IMR-90 (cell line): ENCODE measurements around the gene ZNF202. TPM values are rescaled to one million over a fixed set of nuclear protein-coding genes. Genes with fewer than 3 reads are reported as not detected.

Experiments
- ATAC-seq: fragments of 200-7000 bp; cut with Tn5 transposase; 2 replicates; pipeline ENCODE4 v1.9.1; 2020; ENCODE audit warnings: low read depth, mild to moderate bottlenecking, moderate library complexity
- BruUV-seq: library from RNA; stranded (reverse); fragments of 400-500 nt; replicated peaks from 2 replicates; lab custom pipeline; 2021; lab: Mats Ljungman, UMichigan
- CTCF ChIA-PET: fragments of 300-600 bp; formaldehyde crosslinking; extraction: SDS; loops from one replicate; lab custom pipeline; 2021; ENCODE audit warnings: antibody characterized with exemption; lab: Yijun Ruan, JAX
- POLR2A ChIA-PET: fragments of 300-600 bp; sonication (Branson Sonifier 250); formaldehyde crosslinking; loops from one replicate; lab custom pipeline; 2022; ENCODE audit warnings: antibody characterized with exemption; ENCODE audit not compliant: unreplicated experiment; lab: Charles Lee
- DNase-seq: peaks from one replicate; pipeline ENCODE4 v3.0.0; 2013
- H2AFZ ChIP-seq: replicated peaks from 2 replicates; pipeline ENCODE3; 2013; ENCODE audit warnings: low read length, mild to moderate bottlenecking; ENCODE audit not compliant: poor library complexity
- H2AK5ac ChIP-seq: 2 replicates; pipeline ENCODE4 v1.6.1; 2013; ENCODE audit warnings: low read depth, low read length, inconsistent platforms
- H2AK9ac ChIP-seq: replicated peaks from 2 replicates; pipeline ENCODE3; 2013; ENCODE audit warnings: mild to moderate bottlenecking, low read depth, low read length, moderate library complexity; ENCODE audit not compliant: poor library complexity
- H2BK120ac ChIP-seq: 2 replicates; pipeline ENCODE4 v1.6.1; 2013; ENCODE audit warnings: low read depth, low read length, inconsistent platforms
- H2BK15ac ChIP-seq: 3 replicates; pipeline ENCODE4 v1.6.1; 2013; ENCODE audit warnings: low read depth, low read length, inconsistent platforms
- H2BK20ac ChIP-seq: 2 replicates; pipeline ENCODE4 v1.6.1; 2013; ENCODE audit warnings: low read depth, mild to moderate bottlenecking, inconsistent platforms, low read length, moderate library complexity
- H2BK5ac ChIP-seq: 2 replicates; pipeline ENCODE4 v1.6.1; 2013; ENCODE audit warnings: mild to moderate bottlenecking, low read depth, low read length, inconsistent platforms; ENCODE audit not compliant: poor library complexity, severe bottlenecking
- H3K14ac ChIP-seq: replicated peaks from 2 replicates; pipeline ENCODE4 v1.6.1; 2013; ENCODE audit warnings: low read depth, low read length, inconsistent platforms
- H3K18ac ChIP-seq: 2 replicates; pipeline ENCODE4 v1.6.1; 2013; ENCODE audit warnings: low read depth, low read length, control low read depth
- H3K23ac ChIP-seq: 2 replicates; pipeline ENCODE4 v1.6.1; 2013; ENCODE audit warnings: low read depth, low read length, inconsistent platforms
- H3K27ac ChIP-seq: 2 replicates; pipeline ENCODE4 v1.5.1; 2013; ENCODE audit warnings: mild to moderate bottlenecking, control low read depth, low read length; ENCODE audit not compliant: insufficient read depth
- H3K27me3 ChIP-seq: 2 replicates; pipeline ENCODE4 v1.6.1; 2013; ENCODE audit warnings: low read length; ENCODE audit not compliant: control insufficient read depth, insufficient read depth
- H3K36me3 ChIP-seq: 2 replicates; pipeline ENCODE4 v1.6.1; 2013; ENCODE audit warnings: low read length, mixed read lengths; ENCODE audit not compliant: control insufficient read depth, insufficient read depth
- H3K4ac ChIP-seq: 2 replicates; pipeline ENCODE4 v1.6.1; 2013; ENCODE audit warnings: low read depth, low read length, inconsistent platforms
- H3K4me1 ChIP-seq: 2 replicates; pipeline ENCODE4 v1.6.1; 2013; ENCODE audit warnings: low read length, mixed read lengths; ENCODE audit not compliant: control insufficient read depth, insufficient read depth
- H3K4me2 ChIP-seq: 2 replicates; pipeline ENCODE4 v1.6.1; 2013; ENCODE audit warnings: low read depth, mild to moderate bottlenecking, control low read depth, low read length, moderate library complexity
- H3K4me3 ChIP-seq: 2 replicates; pipeline ENCODE4 v1.5.1; 2013; ENCODE audit warnings: low read depth, mild to moderate bottlenecking, control low read depth, low read length, moderate library complexity; ENCODE audit not compliant: insufficient read depth
- H3K56ac ChIP-seq: 2 replicates; pipeline ENCODE4 v1.6.1; 2013; ENCODE audit warnings: low read length, inconsistent platforms; ENCODE audit not compliant: insufficient read depth; ENCODE audit errors: extremely low read depth
- H3K79me1 ChIP-seq, 2 experiments: 2 replicates each; pipeline ENCODE4 v1.6.1; 2013; ENCODE audit warnings: low read length in 2 of 2, inconsistent platforms in 1 of 2, low read depth in 1 of 2
- H3K9ac ChIP-seq: 2 replicates; pipeline ENCODE4 v1.6.1; 2013; ENCODE audit warnings: low read depth, low read length, control low read depth
- H3K9me1 ChIP-seq: 2 replicates; pipeline ENCODE4 v1.6.1; 2013; ENCODE audit warnings: low read length, inconsistent platforms; ENCODE audit not compliant: insufficient read depth
- H3K9me3 ChIP-seq: 2 replicates; pipeline ENCODE4 v1.6.1; 2013; ENCODE audit warnings: low read length; ENCODE audit not compliant: control insufficient read depth, insufficient read depth
- H4K20me1 ChIP-seq: 2 replicates; pipeline ENCODE4 v1.6.1; 2013; ENCODE audit warnings: low read length, inconsistent platforms; ENCODE audit not compliant: insufficient read depth
- H4K5ac ChIP-seq: 2 replicates; pipeline ENCODE4 v1.6.1; 2013; ENCODE audit warnings: mild to moderate bottlenecking, low read depth, low read length, control low read depth
- H4K8ac ChIP-seq, 2 experiments: 2 replicates each; pipeline ENCODE4 v1.6.1; 2013; ENCODE audit warnings: low read depth in 2 of 2, low read length in 2 of 2, control low read depth in 1 of 2, inconsistent platforms in 1 of 2
- H4K91ac ChIP-seq: 2 replicates; pipeline ENCODE4 v1.6.1; 2013; ENCODE audit warnings: low read depth, low read length, inconsistent platforms; ENCODE audit not compliant: insufficient read depth
- BHLHE40 ChIP-seq: fragments of 150-350 bp; IDR thresholded peaks from 2 replicates; pipeline ENCODE4 v1.6.1; 2016; ENCODE audit warnings: mild to moderate bottlenecking, low read depth, low read length
- CEBPB ChIP-seq: IDR thresholded peaks from 2 replicates; pipeline ENCODE4 v1.6.1; 2012; ENCODE audit warnings: low read depth, low read length, improper control_type of control experiment
- CHD1 ChIP-seq: IDR thresholded peaks from 2 replicates; pipeline ENCODE4 v1.6.1; 2012; ENCODE audit warnings: low read depth, low read length, improper control_type of control experiment
- FOS ChIP-seq: fragments of 150-350 bp; IDR thresholded peaks from 2 replicates; pipeline ENCODE4 v1.6.1; 2016; ENCODE audit warnings: low read depth, low read length
- MAFK ChIP-seq: IDR thresholded peaks from 2 replicates; pipeline ENCODE4 v1.6.1; 2012; ENCODE audit warnings: low read depth, low read length, improper control_type of control experiment
- MAZ ChIP-seq: IDR thresholded peaks from 2 replicates; pipeline ENCODE4 v1.6.1; 2012; ENCODE audit warnings: low read depth, mild to moderate bottlenecking, low read length, improper control_type of control experiment, moderate library complexity, borderline replicate concordance
- MXI1 ChIP-seq: IDR thresholded peaks from 2 replicates; pipeline ENCODE4 v1.6.1; 2012; ENCODE audit warnings: low read depth, mild to moderate bottlenecking, low read length, moderate library complexity, borderline replicate concordance
- NFE2L2 ChIP-seq: fragments of 150-350 bp; IDR thresholded peaks from 2 replicates; pipeline ENCODE4 v1.6.1; 2016; ENCODE audit warnings: low read depth, mild to moderate bottlenecking, low read length
- POLR2A ChIP-seq: IDR thresholded peaks from 2 replicates; pipeline ENCODE4 v1.6.1; 2012; ENCODE audit warnings: mild to moderate bottlenecking, low read depth, low read length
- RAD21 ChIP-seq: IDR thresholded peaks from 2 replicates; pipeline ENCODE4 v1.6.1; 2012; ENCODE audit warnings: low read length, improper control_type of control experiment
- RCOR1 ChIP-seq: IDR thresholded peaks from 2 replicates; pipeline ENCODE4 v1.6.1; 2012; ENCODE audit warnings: mild to moderate bottlenecking, low read length, improper control_type of control experiment; ENCODE audit not compliant: insufficient replicate concordance
- RFX5 ChIP-seq: IDR thresholded peaks from 2 replicates; pipeline ENCODE4 v1.8.0; 2012; ENCODE audit warnings: low read depth, mild to moderate bottlenecking, low read length, moderate library complexity
- SMC3 ChIP-seq: fragments of 150-350 bp; IDR thresholded peaks from 2 replicates; pipeline ENCODE4 v1.6.1; 2016; ENCODE audit warnings: low read depth, mild to moderate bottlenecking, antibody characterized with exemption, low read length, moderate library complexity
- WGBS, 2 experiments: methylation state at CpG; one replicate each; pipeline versions ENCODE4 v1.1.5 to v1.1.7; 2013; ENCODE audit warnings: missing lambda C conversion rate in 2 of 2; ENCODE audit not compliant: insufficient read length in 1 of 2; ENCODE audit errors: extremely low coverage in 2 of 2; 5-methylcytosine and 5-hydroxymethylcytosine counted together
- dilution Hi-C: fragments of 300-500 bp; cut with HindIII; formaldehyde crosslinking; loops from one replicate; pipeline ENCODE4 v1.14.3; 2018; ENCODE audit warnings: low sequenced_read_pairs; ENCODE audit not compliant: unreplicated experiment
- in situ Hi-C: fragments of 300-500 bp; cut with MboI; formaldehyde crosslinking; loops from 3 replicates; pipeline ENCODE4 v1.14.3; 2019; ENCODE audit warnings: low sequenced_read_pairs, inconsistent platforms, mixed read lengths
- intact Hi-C: fragments of 100-400 bp; cut with micrococcal nuclease; formaldehyde crosslinking; loops from 2 replicates; pipeline ENCODE4 v1.10.0; 2022
- polyA plus RNA-seq, 3 experiments: library from polyadenylated mRNA; depleted of rRNA; stranded (reverse); fragments of >200 nt; gene quantifications; 2 replicates each; pipeline ENCODE4 v1.2.3, GENCODE V29; 2012; ENCODE audit warnings: low replicate concordance in 1 of 3
- total RNA-seq: library from RNA; depleted of rRNA; stranded (reverse); fragments of >200 nt; gene quantifications from 2 replicates; pipeline ENCODE4 v1.2.3, GENCODE V29; 2012
- TF ChIP-seq, protein P1 (sequence below): fragments of 150-350 bp; IDR thresholded peaks from 2 replicates; pipeline ENCODE4 v1.6.1; 2016; ENCODE audit warnings: low read depth, mild to moderate bottlenecking, low read length, moderate library complexity, borderline replicate concordance
- TF ChIP-seq, protein P2 (sequence below): conservative IDR thresholded peaks from 2 replicates; pipeline ENCODE4 v1.5.1; 2012; ENCODE audit warnings: mild to moderate bottlenecking, low read depth, low read length, improper control_type of control experiment
- TF ChIP-seq, protein P3 (sequence below): fragments of 150-350 bp; IDR thresholded peaks from 2 replicates; pipeline ENCODE4 v1.6.1; 2017; ENCODE audit warnings: mild to moderate bottlenecking, antibody characterized with exemption, low read length, low read depth

ZNF202 gene
- total and polyA plus RNA-seq, 2 of the 4 experiments (the other 2 are of a cell fraction): 7.7 to 8.2 TPM

DNA sequence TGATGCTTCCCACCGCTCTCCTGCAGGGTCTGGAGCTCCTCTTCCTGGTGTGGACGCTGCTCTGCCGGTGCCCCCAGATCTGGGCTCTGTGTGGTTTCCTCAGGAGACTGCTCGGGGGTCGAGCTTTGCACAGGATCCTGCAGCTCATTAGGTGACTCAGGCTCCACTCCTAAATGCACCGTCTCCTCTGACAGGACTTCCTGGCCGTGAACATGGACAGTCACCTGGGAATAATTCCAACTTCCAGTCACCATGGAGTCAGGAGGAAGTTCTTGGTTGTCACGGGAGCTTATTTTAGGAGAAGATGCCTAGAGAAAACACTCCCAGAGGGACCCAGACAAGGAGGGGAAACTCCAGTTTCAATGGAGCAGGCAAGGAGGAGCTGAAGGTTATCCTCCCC is 11.9 kb downstream of the ZNF202 start:
- Histone ChIP-seq H2BK20ac (no peak overlapping the region), H2BK5ac (no peak overlapping the region), H4K5ac (no peak overlapping the region), H4K20me1 (no peaks in the 10 kb centered on the region), H2AK9ac (no peak overlapping the region), H3K14ac (no peak overlapping the region), H3K27ac (no peak overlapping the region), H3K18ac (no peak overlapping the region), H3K56ac (no peak overlapping the region), H3K4me1 (no peaks in the 10 kb centered on the region), H3K9me3 (0 out of 2 replicates have a peak, but pooled peaks cover 2% of the 10 kb centered on the region), H3K4me2 (no peak overlapping the region), H3K9me1 (peaks cover 14% of the 10 kb centered on the region; the same call in 1 of the 2 replicates), H2AFZ (no peak overlapping the region), H2BK120ac (no peak overlapping the region), H2BK15ac (no peak overlapping the region), H3K9ac (no peak overlapping the region), H4K8ac (no peak overlapping the region), H3K4ac (no peak overlapping the region), H3K23ac (no peak overlapping the region), H2AK5ac (no peak overlapping the region), H3K27me3 (no peaks in the 10 kb centered on the region), H3K4me3 (no peak overlapping the region), H3K79me1 (peaks cover 19 to 30% of the 10 kb centered on the region in 2 experiments), H3K36me3 (peaks cover 52% of the 10 kb centered on the region), H4K91ac (no peak overlapping the region)
- WGBS, 2 experiments: no CpG with 5 or more reads among the region's 8 CpGs
- in situ Hi-C loops (no loop called here), intact Hi-C loops (no loop called here), dilution Hi-C loops (no loop called here)
- ChIA-PET POLR2A (no interaction called here), CTCF (no interaction called here)
- TF ChIP-seq NFE2L2 (no peak), POLR2A (no peak), MAFK (no peak), SMC3 (no peak), CHD1 (no peak), RAD21 (no peak), RCOR1 (no peak), MXI1 (no peak), MAZ (no peak), RFX5 (no peak), FOS (no peak), BHLHE40 (no peak), CEBPB (no peak)
- TF ChIP-seq, protein P1, sequence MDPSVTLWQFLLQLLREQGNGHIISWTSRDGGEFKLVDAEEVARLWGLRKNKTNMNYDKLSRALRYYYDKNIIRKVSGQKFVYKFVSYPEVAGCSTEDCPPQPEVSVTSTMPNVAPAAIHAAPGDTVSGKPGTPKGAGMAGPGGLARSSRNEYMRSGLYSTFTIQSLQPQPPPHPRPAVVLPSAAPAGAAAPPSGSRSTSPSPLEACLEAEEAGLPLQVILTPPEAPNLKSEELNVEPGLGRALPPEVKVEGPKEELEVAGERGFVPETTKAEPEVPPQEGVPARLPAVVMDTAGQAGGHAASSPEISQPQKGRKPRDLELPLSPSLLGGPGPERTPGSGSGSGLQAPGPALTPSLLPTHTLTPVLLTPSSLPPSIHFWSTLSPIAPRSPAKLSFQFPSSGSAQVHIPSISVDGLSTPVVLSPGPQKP: no peak
- TF ChIP-seq, protein P2, sequence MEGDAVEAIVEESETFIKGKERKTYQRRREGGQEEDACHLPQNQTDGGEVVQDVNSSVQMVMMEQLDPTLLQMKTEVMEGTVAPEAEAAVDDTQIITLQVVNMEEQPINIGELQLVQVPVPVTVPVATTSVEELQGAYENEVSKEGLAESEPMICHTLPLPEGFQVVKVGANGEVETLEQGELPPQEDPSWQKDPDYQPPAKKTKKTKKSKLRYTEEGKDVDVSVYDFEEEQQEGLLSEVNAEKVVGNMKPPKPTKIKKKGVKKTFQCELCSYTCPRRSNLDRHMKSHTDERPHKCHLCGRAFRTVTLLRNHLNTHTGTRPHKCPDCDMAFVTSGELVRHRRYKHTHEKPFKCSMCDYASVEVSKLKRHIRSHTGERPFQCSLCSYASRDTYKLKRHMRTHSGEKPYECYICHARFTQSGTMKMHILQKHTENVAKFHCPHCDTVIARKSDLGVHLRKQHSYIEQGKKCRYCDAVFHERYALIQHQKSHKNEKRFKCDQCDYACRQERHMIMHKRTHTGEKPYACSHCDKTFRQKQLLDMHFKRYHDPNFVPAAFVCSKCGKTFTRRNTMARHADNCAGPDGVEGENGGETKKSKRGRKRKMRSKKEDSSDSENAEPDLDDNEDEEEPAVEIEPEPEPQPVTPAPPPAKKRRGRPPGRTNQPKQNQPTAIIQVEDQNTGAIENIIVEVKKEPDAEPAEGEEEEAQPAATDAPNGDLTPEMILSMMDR: no peak
- TF ChIP-seq, protein P3, sequence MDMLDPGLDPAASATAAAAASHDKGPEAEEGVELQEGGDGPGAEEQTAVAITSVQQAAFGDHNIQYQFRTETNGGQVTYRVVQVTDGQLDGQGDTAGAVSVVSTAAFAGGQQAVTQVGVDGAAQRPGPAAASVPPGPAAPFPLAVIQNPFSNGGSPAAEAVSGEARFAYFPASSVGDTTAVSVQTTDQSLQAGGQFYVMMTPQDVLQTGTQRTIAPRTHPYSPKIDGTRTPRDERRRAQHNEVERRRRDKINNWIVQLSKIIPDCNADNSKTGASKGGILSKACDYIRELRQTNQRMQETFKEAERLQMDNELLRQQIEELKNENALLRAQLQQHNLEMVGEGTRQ: no peak
- BruUV-seq: no TSS peak
- DNase-seq (peak; percentile 59), ATAC-seq (no peak)
